ENCODE measurements around the gene ITPRIPL1.

GRCh38 chr2:96305979-96306308 lies 19.2 kb upstream of the ITPRIPL1 start:
- no peak for TF ChIP-seq POLR2A (IDR thresholded peaks at IDR 0.05; ENCODE audit: extremely low read depth, insufficient read length)
- TF ChIP-seq, protein P1, sequence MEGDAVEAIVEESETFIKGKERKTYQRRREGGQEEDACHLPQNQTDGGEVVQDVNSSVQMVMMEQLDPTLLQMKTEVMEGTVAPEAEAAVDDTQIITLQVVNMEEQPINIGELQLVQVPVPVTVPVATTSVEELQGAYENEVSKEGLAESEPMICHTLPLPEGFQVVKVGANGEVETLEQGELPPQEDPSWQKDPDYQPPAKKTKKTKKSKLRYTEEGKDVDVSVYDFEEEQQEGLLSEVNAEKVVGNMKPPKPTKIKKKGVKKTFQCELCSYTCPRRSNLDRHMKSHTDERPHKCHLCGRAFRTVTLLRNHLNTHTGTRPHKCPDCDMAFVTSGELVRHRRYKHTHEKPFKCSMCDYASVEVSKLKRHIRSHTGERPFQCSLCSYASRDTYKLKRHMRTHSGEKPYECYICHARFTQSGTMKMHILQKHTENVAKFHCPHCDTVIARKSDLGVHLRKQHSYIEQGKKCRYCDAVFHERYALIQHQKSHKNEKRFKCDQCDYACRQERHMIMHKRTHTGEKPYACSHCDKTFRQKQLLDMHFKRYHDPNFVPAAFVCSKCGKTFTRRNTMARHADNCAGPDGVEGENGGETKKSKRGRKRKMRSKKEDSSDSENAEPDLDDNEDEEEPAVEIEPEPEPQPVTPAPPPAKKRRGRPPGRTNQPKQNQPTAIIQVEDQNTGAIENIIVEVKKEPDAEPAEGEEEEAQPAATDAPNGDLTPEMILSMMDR (IDR thresholded peaks at IDR 0.05; ENCODE audit: low read depth, low read length): no peak
- no peak for TF ChIP-seq MYC (IDR thresholded peaks at IDR 0.05; ENCODE audit: low read depth, low read length)

Measured in NB4 (cell line).